Body of pancreas (tissue), 4 donors: ENCODE results near the gene ARHGAP9. TPM values are rescaled to one million over a fixed set of nuclear protein-coding genes. Genes with fewer than 3 reads are reported as not detected.
A peak's percentile ranks its signal among the peaks of the same experiment; 100 is the strongest.
"Not testable (repeated sequence)": the region's sequence is repeated elsewhere in the genome, so short reads cannot be mapped to it uniquely, and the experiment has no call there.

Source experiments
- ATAC-seq: fragments of 150-250 bp; one replicate; pipeline ENCODE4 v1.9.1; 2016
- DNase-seq, 4 donors: peaks; one replicate each; pipeline ENCODE4 v3.0.0-alpha.2; 2019
- H3K27ac ChIP-seq, 4 donors: fragments of 200-600 bp; sonication (generic); 1 replicate in 3 of 4; 2 replicates in 1 of 4; pipeline versions ENCODE4 v1.5.1 to v1.6.1; 2016 to 2019; ENCODE audit warnings: mild to moderate bottlenecking in 1 of 4, mixed read lengths in 1 of 4, moderate library complexity in 1 of 4
- H3K27me3 ChIP-seq, 2 donors: fragments of 200-600 bp; sonication (generic); one replicate each; pipeline ENCODE4 v1.6.0; 2016; ENCODE audit warnings: mild to moderate bottlenecking in 1 of 2
- H3K36me3 ChIP-seq, 2 donors: fragments of 200-600 bp; sonication (generic); replicated peaks in 1 of 2; 2 replicates each; pipeline ENCODE4 v1.5.1; 2016; ENCODE audit warnings: low read depth in 2 of 2; ENCODE audit not compliant: insufficient read depth in 1 of 2
- H3K4me1 ChIP-seq: fragments of 200-600 bp; sonication (generic); one replicate; pipeline ENCODE4 v1.6.0; 2016
- H3K4me3 ChIP-seq, 2 donors: fragments of 200-600 bp; sonication (generic); 1 replicate in 1 of 2; 2 replicates in 1 of 2; pipeline ENCODE4 v1.5.1; 2016 to 2019
- H3K9me3 ChIP-seq, 3 donors: fragments of 200-600 bp; sonication (generic); 1 replicate in 2 of 3; 2 replicates in 1 of 3; pipeline ENCODE4 v1.5.1; 2016
- CTCF ChIP-seq, 7 experiments: fragments of 450-650 bp in 4 of 7; fragments of 200-600 bp in 3 of 7; sonication (generic) in 3 of 7; IDR thresholded peaks; one replicate each; pipeline ENCODE4 v1.5.1; 2016 to 2019; ENCODE audit warnings: antibody characterized with exemption in 7 of 7
- POLR2A ChIP-seq, 3 donors: fragments of 450-650 bp; IDR thresholded peaks; one replicate each; pipeline ENCODE4 v1.6.1; 2016; ENCODE audit warnings: antibody characterized with exemption in 3 of 3, mild to moderate bottlenecking in 2 of 3
- WGBS, 2 donors: methylation state at CpG; one replicate each; pipeline ENCODE4 v1.1.5; 2017; 5-methylcytosine and 5-hydroxymethylcytosine counted together
- intact Hi-C: fragments of 100-400 bp; cut with DNase I; formaldehyde crosslinking; loops from one replicate; pipeline ENCODE4 v1.15.1; 2023
- total RNA-seq, 2 donors: library from RNA; depleted of rRNA; stranded (reverse); fragments of >200 nt; gene quantifications; one replicate each; pipeline ENCODE4 v1.1.0, GENCODE V29; 2016

ARHGAP9 gene
- total RNA-seq, 2 donors from 2014 or later = 18.9 TPM; not detected in 1

- peaks cover 0 to 19% of the 10 kb centered on the region in 2 donors for H3K36me3 ChIP-seq
- intact Hi-C loops = no loop called here
- H3K4me1 ChIP-seq = no peaks in the 10 kb centered on the region
- H3K27ac ChIP-seq = no peak overlapping the region
- H3K27me3 ChIP-seq = no peaks in the 10 kb centered on the region
- DNase-seq = no peak
- ATAC-seq = no peak
- H3K9me3 ChIP-seq = no peaks in the 10 kb centered on the region
- H3K4me3 ChIP-seq = no peak overlapping the region
- TF ChIP-seq CTCF (IDR thresholded peaks at IDR 0.05) (no peak), POLR2A (IDR thresholded peaks at IDR 0.05) (no peak)
These were observed 17.2 kb upstream of the ARHGAP9 start for GRCh38 chr12:57496822-57497221.

GRCh38 chr12:57495051-57495701 is 15.5 kb upstream of the ARHGAP9 start:
- 92% methylated on average over 39 of the region's 48 CpGs; no CpG with 5 or more reads in 1 of the 2 donors for WGBS, 2 donors
- not testable (repeated sequence) for H3K27ac ChIP-seq, H3K27me3 ChIP-seq

DNA sequence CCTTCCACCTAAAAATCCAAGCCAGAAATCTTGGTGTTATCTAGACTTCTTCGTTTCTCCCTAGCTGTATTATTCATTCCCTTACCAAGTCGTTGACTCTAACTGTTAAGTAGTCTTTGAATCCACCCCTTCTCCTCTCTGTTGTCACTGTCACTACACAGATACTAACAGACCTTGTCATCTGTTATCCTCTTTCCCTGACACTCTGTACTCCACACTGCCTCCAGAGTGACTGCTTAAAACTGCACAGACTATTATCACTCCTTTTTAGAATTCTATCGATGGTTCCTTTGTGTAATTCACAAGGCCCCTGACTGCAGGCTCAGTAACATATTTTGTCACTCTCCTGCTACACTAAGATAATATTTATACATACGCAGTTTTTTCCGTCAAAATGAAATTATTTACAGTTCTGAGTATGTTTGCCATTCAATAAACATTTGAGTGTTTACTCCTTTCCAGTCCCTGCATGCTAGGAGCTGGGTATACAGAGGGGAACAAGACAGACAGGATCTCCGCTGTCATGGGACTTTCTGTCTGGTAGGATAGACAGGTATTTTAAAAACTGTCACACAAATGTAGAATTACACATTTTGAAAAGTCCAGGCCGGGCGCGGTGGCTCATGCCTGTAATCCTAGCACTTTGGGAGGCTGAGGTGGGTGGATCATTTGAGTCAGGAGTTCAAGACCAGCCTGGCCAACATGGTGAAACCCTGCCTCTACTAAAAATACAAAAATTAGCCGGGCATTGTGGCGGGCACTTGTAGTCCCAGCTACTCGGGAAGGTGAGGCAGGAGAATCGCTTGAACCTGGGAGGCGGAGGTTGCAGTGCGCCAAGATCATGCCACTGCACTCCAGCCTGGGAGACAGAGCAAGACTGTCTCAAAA is 12.0 kb upstream of the ARHGAP9 start:
- intact Hi-C loops = no loop called here

More at GRCh38 chr12:57495051-57495701, 15.5 kb upstream of the ARHGAP9 start:
- peaks cover 9 to 26% of the 10 kb centered on the region in 2 donors for H3K36me3 ChIP-seq
- intact Hi-C loops, H3K9me3 ChIP-seq, H3K4me1 ChIP-seq, ATAC-seq, DNase-seq, H3K4me3 ChIP-seq: not testable (repeated sequence)

DNA sequence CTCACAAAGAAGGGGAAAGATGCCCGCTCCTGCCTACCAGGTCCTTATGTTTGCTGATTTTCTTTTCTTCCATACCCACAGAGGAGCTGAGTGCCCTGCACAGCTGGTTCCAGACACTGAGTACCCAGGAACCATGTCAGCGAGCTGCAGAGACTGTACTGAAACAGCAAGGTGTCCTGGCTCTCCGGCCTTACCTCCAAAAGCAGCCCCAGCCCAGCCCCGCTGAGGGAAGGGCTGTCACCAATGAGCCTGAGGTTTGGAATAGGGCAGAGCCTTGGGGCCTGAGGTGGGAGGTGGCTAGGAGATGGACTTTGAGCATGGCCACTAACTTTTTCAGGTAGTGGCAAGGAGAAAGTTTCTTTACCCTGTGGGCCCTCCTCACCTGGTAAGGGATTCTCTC is 10.5 kb upstream of the ARHGAP9 start:
- DNase-seq (no peak), ATAC-seq (no peak)
- intact Hi-C loops = no loop called here
- 90 to 97% methylated on average over 1 to 4 of the region's 4 CpGs for WGBS, 2 donors
- no peak for TF ChIP-seq CTCF (IDR thresholded peaks at IDR 0.05)
- no peak for TF ChIP-seq POLR2A (IDR thresholded peaks at IDR 0.05)
- H3K4me3 ChIP-seq = no peak overlapping the region
- H3K4me1 ChIP-seq = peaks cover 15% of the 10 kb centered on the region
- peaks cover 9 to 18% of the 10 kb centered on the region in 2 donors for H3K36me3 ChIP-seq
- H3K27me3 ChIP-seq = no peaks in the 10 kb centered on the region
- no peak overlapping the region for H3K27ac ChIP-seq
- no peaks in the 10 kb centered on the region for H3K9me3 ChIP-seq

More for the DNA sequence above, 12.0 kb upstream of the ARHGAP9 start:
- Histone ChIP-seq H3K4me3 (no peak overlapping the region), H3K9me3 (no peaks in the 10 kb centered on the region), H3K27ac (no peak overlapping the region), H3K4me1 (peaks cover 15% of the 10 kb centered on the region), H3K36me3 (peaks cover 9 to 18% of the 10 kb centered on the region in 2 donors), H3K27me3 (no peaks in the 10 kb centered on the region)
- DNase-seq (no peak), ATAC-seq (no peak)
- WGBS, 2 donors = 81 to 83% methylated on average over 15 of the region's 15 CpGs
- TF ChIP-seq POLR2A (IDR thresholded peaks at IDR 0.05) (no peak), CTCF (IDR thresholded peaks at IDR 0.05) (no peak)

DNA sequence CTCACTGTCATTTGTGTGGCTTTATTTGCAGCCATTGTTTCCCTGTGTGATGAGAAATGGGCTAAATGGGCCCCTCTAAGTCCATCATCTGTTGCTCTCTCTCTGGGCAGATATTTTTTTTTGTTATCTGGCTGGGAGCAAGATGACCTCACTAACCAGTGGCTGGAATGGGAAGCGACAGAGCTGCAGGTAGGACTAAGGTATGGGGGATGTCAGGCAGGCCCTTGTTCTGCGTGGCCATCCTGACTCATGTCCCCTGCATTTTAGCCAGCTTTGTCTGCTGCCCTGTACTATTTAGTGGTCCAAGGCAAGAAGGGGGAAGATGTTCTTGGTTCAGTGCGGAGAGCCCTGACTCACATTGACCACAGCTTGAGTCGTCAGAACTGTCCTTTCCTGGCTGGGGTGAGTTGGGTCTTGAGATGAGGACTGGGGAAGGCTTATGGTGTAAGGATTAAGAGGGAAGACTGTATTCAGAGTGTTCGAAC is 9.5 kb upstream of the ARHGAP9 start:
- TF ChIP-seq CTCF (IDR thresholded peaks at IDR 0.05) (no peak), POLR2A (IDR thresholded peaks at IDR 0.05) (no peak)
- 54 to 55% methylated on average over 5 of the region's 5 CpGs for WGBS, 2 donors
- H3K4me3 ChIP-seq = peak overlapping the region; percentile 96 to 98
- intact Hi-C loops = no loop called here
- H3K27ac ChIP-seq = peak overlapping the region in 3 of 4 donors; percentile 65 to 82 (median 72)
- no peaks in the 10 kb centered on the region for H3K27me3 ChIP-seq
- peaks cover 15% of the 10 kb centered on the region for H3K4me1 ChIP-seq
- DNase-seq = no peak
- H3K9me3 ChIP-seq = no peaks in the 10 kb centered on the region
- ATAC-seq = no peak
- H3K36me3 ChIP-seq = peaks cover 9 to 18% of the 10 kb centered on the region in 2 donors
